GM19238 (cell line): ENCODE data around the gene CLDN5.

Experiments used
- DNase-seq: peaks from one replicate; pipeline ENCODE4 v3.0.0; 2011; ENCODE audit warnings: low spot score; ENCODE audit not compliant: insufficient read length

CLDN5 gene, protein sequence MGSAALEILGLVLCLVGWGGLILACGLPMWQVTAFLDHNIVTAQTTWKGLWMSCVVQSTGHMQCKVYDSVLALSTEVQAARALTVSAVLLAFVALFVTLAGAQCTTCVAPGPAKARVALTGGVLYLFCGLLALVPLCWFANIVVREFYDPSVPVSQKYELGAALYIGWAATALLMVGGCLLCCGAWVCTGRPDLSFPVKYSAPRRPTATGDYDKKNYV

DNA sequence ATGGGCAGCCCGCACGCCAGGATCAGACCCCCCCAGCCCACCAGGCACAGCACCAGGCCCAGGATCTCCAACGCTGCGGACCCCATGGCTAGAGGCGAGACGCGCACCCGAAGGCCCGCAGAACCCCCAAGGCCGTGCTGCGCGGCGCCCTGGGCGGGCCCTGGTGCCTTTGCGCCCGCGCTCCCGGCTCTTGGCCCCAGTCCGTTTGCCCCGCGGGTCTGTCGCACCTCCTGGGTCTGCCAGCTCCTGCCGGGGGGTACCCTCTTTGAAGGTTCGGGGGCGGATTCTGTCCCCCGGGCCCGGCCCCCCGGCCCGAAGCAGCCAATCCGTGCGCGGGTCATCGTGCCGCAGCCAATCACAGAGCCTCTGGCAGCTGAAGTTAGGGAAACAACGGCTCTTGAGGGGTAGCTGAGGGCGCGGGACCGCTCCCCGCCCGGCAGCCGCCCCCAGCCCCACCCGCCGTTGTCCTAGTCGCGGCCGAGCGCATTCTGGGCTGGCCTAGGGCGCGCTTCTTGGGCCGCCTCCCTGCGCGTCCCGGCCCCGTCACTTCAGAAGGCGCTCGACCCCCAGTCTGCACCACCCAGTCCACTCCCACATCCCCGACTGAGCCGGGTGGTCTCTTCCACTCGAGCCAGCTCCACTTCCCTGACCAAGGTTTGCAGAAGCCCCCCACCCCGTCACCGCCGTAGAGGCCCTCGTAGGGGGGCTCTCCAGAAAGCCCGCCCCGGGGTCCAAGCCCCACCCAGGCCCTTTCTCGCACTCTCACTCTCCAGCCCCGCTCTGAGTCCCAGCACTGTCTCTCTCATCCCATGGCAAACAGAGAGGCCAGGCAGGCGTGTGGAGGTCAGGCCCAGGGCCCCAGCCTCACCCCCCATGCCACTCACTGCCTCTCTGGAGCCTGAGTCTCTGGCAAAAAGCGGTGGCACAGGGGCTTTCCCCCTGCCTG, at the start of gene CLDN5:
CLDN5 (minus strand) TSS at position 241 of the 946 bp plus-strand sequence; CDS start at position 86, 155 bp downstream.
- DNase-seq = no peak

DNA sequence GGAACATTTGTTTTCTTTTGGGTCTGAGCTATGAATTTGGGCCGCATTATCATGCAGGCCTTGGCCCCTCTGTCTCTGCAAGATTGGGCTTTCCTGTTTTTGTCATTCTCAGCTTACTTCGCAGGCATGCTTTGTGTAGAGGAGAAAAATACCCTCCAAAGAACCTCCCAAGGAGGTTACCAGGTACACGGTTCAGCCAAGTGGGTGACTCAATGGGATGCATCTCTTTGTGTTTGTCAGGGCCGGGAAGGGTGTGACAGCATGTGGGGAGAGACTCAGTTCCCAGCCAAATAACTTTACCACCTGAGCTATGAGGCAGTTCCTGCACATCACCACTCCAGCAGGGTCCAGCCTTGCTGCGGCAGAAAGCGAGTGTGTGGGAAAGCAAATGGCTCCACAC, 47.8 kb upstream of the CLDN5 start:
- DNase-seq = no peak

DNA sequence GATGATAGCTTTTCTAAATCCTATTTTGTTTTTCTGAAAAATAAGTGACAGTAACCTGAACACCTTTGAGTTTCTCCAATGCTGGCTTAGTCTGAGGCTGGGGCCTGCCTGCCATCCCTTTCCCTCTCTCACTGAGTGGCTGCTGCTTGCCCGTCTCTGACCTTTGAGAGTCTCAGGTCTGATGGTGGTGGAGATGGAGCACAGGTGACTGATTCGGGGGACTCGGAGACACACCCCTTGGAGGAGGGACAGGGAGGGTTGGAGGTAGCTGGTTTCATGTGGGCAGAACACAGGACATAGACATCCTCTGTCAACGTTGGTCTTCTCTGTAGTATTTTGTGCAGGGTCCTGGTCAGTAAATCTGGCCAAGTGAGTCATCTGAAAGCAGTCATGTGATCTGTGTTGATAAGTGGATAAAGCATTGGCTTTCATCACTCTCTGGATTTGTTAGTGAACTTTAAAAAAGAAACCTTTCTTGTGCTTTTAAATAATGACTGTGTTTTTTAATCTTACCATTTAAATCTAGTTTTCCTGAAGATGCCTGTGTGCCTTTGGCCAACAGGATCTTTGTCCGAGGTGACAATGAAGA, 47.1 kb upstream of the CLDN5 start:
- no peak for DNase-seq

DNA sequence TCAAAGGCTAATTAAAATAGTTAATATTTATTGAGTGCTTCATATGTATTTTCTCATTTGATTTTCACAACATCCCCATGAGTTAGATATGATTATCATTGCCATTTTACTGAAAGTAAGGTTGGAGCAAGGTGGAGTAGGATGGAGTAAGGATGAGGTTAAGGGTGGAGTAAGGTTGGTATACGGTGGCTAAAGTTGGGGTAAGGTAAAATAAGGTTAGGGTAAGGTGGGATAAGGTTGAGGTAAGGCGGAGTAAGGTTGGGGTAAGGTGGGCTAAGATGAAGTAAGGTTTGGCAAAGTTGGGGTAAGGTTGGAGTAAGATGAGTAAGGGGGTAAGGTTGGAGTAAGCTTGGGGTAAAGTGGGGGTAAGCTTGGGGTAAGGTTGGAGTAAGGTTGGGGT, 45.8 kb upstream of the CLDN5 start:
- DNase-seq = no peak

DNA sequence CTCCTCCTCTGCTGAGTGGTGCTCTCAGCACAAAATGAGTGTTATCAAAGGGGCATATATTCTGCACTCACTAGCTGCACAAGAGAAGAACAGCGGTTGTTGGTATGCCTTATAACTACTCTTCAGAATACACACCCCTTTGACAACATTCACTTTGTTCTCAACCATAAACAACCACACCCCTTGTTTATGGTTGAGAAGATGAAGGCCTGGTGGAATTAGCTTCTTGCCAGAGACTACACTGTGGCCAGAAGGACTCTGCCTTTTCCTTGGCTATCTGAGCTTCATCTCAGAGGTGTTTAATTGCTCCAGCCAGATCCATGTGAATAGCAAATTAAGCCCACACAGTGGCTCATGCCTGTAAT, 45.0 kb upstream of the CLDN5 start:
- DNase-seq = no peak

DNA sequence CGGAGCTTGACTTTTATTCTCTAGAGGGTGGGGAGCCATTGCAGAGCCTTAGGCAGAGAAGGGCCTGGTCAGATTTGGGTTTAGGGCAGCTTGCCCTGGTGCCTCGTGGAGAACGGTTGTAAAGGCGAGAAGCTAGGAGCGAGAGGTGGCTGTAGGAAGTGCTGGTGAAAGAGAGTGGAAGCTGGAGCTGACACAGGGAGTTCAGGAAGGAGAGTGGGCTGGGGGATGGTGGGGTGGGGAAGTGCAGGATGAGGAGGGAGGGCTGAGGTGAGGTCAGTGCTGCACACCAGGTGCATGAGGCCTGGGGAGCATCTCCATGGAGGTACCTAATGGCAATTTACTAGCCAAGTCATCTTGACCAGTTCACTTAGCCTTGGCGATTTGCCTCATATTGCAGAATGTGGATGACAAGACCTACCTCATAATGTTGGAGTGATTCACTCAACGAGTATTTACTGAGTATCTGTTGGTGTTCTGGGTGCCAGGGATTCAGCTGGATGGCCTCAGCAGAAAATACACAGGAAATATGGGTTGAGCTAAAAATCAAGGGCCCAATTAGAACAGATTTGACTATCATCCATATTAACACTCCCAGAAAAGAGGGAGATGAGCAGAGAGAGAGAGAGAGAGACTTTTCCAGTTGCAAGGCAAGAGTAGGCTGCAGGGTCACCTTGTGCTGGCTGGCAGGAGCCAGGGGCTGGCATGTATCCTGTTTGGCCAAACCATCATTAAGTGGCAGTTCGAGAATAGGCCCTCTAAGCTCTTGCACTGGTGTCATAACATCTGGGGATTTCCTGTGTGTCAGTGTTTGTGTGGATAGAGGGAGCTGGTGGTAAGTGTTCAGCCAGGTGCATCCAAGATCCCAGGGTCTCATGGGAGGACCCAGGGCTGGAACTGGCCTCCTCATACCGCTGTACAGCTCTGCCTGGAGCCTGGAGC, 44.4 kb upstream of the CLDN5 start:
- DNase-seq = no peak

DNA sequence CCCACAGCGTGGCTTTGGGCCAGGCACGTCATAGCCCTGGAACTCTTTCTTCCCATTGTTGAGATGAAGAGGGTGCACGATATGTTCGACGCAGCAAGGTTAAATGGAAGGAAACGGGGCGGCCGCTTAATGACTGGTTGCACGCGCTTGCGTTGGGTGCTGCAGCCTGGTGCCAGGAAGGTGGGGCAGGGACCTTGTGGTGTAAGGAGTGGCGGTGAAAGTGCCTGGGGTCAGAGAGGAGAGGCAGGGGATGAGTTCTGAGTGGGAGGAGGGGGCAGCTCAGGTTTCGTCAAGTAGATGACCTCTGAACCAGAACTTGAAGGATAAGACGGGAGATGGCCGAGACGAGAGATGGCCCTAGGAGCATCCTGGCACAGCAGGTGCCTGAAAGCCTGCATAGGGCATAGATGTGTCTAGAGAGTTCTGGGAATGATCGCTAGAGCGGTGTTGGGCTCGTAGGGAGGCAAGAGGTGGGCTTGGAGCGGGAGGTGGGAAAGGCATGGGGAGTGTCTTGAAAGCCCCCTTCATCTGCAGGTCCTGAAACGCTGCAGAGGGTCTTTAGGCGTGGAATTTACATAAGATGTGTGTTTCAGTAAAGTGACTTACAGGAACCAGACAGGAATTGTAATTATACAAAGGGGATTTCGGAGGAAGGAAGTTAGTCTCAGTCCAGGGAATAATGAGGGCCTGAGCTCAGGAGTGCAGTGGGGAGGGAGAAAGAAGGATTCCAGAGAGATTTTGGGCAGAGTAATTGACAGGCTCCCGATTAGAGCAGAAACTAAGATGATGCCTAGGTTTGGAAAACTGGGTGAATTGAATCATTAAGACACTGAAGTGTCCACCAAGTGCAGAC, 43.2 kb upstream of the CLDN5 start:
- DNase-seq = no peak

DNA sequence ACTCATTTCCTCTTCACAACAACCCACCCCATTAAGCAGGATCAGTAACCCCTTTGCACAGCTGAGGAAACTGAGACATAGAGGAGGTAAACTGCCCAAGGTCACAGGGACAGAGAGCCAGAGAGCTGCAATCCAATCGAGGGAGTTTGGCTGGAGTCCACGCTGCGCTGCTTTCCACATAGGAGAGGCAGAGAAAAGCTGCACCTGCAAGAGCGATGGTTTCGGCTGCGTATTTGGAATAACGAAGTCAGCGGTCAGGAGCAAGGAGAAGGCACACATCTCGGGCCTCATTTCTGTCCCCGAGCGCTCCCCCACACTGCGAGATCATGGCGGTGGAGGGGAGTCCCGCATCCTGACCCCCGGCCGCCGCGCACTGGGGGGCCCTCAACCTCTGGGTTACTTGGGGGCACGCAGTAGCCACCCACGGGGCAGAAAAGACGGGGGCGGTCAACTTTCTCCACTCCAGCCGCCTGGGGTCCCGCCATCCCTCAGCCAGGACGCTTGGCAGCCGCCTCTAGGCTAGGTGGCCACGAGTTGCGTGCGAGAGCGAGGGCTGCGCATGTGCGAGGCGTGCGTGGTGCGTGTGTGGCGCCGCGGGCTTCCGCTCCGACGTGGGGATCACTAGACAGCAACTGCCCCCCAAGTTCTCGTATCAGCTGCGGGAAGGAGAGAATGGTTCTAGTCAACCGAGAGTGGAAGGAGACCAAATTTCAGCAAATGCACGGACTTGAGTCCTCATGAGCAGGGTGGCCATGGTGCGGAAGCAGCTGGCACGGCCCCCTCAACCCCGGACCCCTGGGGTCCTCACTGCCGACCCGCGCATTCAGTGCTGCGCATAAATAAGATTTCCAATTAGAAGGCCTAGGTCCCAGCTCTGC, 42.3 kb upstream of the CLDN5 start:
- no peak for DNase-seq

DNA sequence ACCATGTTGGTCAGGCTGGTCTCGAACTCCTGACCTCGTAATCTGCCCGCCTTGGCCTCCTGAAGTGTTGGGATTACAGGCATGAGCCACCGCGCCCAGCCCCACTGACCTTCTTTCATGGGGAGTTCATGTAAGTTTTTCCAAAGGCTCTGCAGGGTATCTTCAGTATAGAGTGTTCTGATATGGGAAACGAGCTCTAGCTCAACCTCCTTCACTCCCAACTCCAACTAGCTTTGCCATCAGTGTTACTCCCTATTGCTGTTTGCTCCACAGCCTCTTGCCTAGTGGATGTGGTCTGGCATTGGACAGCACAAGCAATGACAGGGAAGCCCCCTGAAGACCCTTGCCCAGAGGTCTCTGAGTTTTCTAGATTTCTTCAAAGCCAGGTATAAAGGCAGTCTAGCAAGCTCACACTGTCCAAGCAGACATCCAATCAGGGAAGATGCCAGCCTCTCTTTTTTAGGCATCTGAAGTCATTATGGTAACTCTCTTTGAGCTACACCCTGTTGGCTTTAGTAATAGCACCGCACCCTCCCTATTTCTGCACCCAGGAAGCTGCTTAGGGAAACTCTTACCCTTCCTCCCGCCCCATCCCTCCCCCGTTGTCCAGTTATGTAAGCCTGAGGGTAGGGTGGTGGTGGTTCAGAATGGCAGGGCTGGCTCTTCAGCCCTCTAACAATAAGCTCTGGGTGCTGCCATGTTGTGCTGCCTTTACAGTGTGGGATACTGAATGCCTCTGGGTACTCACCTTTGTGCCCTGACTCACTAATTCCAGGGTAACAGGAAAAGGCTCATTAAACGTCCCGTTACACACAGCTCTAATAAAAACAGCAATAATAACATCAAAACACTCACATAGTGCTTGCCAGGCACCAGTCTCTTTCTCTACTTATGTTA, 41.4 kb upstream of the CLDN5 start:
- DNase-seq = no peak

DNA sequence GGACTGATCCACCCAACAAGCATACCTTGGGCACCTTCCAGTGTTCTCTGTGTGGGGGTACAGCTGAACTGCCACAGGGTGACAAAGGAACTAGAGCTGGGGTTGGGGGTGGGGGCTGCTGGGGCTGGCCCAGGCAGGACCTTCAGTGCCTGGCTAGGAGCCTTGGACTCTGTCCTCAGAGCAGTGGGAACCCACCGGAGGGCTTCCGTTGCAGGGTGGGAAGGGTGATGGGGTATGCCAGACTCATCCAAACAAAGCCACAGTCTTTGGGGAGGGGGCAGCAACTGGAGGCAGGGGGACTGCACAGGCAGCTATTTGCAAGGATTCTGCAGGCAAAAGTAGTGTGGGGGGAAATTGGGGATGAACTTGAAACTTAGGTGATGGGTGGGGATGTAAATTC, 35.7 kb upstream of the CLDN5 start:
- DNase-seq = no peak

DNA sequence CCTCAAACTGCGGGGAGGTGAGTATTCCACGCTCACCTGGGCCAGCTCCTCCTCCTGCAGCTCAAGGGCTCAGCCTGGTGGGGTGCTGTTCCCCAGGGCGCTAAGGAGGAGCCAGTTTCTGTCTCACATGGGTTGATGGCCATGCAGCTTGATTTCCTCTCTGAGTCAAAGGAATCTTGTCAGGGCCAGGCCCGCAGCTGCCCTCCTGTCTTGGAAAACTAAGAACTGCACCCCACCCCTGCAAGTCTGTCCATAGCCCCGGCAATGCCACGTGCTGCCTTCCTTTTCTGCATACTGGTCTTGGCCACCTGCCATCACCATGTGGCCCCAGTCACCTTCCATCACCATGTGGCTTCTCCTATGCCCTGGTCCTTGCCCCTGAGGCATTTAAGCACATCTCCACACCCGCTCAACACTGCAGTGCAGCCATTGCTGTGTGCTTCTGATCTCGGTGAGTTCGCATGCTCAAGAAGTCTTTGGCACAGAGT, 35.2 kb upstream of the CLDN5 start:
- no peak for DNase-seq

DNA sequence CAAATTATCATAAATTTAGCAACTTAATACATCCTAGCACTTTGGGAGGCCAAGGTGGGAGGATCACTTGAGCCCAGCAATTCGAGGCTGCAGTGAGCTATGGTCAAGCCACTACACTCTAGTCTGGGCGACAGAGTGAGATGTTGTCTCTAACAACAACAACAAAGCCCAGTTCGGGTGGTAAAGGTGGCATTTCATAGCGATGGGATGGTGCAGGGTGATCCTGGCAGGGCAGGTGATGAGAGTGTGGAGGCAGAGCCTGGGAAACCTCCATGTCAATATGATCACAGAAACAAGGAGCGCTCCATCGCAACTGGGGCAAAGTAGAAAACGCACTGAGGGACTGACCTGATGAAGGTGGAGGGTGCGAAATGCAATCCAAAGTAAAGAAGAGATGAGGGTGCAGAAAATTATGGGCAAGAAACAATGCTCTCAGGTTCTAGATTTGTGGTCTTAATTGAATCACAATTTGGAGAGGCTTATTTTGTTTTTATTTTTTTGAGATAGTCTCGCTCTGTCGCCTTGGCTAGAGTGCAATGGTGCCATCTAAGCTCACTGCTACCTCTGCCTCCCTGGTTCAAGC, 32.8 kb upstream of the CLDN5 start:
- DNase-seq = no peak

DNA sequence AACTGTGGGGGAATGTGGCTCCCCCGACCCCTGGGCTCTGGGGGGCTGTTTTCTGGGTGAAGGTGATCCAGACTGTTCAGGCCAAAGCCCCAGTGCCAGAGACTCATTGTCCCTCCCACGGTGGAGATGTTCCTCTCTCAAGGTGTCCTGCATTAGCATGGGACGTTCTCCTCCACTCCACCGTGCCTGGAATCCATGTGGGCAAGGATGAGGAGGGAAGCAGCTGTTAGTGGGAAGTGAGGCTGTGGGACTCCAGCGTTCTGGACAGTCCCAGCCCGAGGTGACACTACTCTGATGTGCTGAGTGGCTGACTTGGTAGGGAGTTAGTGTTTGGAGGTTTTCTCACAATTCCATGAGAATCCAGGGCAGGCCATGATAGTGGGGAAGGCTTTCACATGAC, 31.4 kb upstream of the CLDN5 start:
- DNase-seq = no peak

DNA sequence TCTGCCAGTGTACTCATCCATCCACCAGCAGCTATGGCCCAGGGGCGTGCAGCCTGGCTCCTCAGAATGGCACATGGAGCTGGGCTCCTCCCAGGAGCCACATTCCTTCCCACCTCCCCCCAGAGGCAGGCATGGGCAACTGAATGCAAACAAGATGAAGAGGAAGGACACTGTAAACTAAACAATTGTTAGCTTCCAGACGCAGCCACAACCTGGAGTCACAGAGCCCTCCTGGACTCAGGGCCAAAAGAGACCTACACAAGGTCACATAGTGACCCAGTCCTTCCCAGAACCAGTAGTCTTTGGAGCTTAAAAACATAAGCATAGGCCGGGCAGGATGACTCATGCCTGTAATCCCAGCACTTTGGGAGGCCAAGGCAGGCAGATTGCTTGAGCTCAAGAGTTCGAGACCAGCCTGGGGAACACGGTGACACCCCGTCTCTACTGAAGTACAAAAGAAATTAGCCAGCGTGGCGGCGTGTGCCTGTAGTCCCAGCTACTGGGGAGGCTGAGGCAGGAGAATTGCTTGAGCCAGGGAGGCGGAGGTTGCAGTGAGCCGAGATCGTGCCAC, 30.7 kb upstream of the CLDN5 start:
- no peak for DNase-seq

DNA sequence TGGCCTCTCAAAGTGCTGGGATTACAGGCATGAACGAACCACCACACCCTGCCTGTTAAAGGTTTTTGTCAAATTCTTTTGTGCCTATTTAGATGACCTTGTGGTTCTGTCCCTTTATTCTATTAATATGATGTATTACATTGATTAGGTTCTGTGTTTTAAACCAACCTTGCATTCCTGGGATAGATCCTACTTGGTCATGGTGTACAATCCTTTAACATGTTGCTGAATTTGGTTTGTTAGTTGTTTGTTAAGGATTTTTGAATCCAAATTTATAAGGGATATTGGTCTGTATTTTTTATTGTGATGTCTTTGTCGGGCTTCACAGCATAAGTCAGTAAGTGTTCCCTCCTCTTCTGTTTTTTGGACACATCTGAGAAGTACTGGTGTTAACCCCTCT, 29.0 kb upstream of the CLDN5 start:
- DNase-seq = no peak

DNA sequence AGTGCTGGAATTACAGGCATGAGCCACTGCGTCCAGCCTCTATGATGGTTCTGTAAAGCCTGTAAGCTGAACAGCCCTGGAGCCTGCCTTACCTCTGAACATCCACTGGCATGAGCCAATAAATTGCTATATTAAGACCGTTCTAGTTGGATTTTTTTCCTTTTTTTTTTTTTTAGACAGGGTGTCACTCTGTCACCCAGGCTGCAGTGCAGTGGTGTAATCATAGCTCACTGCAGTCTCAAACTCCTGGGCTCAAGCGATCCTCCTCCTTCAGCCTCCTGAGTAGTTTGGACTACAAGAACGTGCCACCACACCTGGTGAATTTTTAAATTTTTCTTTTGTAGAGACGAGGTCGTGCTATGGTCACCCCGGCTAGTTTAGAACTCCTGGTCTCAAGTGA, 26.2 kb upstream of the CLDN5 start:
- no peak for DNase-seq

DNA sequence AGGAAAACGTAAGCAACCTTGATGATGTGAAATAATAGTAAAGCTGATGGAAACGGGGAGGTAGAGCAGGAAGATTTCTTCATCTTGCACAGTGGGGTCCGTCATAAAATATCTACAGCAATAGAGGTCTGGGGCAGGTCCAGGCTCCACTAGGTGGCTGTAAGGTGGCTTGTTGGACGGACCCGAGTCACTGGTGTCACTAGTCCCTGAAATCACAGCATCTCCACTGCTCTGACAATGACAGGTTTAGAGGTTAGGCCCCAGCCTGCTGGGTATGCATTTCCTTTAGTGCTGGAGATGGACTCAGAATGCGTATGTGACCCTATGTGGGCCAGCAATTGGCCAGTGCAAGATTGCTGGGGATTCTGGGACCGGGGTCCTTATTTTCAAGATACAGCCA, 25.2 kb upstream of the CLDN5 start:
- no peak for DNase-seq

DNA sequence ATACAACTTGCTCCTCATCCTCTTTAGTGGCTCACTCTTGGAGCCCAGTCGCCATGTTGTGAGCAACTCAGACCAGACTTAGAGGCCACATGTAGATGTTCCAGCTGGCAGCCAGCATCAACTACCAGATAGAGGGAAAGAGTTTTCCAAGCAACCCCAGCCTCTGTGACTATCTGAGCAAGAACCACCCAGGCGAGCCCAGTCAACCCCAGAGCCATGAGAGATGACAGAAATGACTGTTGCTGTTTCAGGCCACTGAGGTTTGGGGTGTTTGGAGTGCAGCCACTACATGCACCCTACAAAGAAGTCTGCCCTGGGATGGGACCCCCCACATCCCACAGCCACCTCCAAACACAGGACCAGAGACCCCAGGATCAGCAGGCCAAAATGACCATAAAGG, 24.8 kb upstream of the CLDN5 start:
- DNase-seq = no peak
